SK-N-SH (cell line): ENCODE measurements around the gene WBP1. TPM values are rescaled to one million over a fixed set of nuclear protein-coding genes. Genes with fewer than 3 reads are reported as not detected.

ENCODE experiments used
- CTCF ChIA-PET: fragments of 300-600, 350-600 bp; formaldehyde crosslinking; extraction: SDS; loops from one replicate; lab custom pipeline; 2021; lab: Yijun Ruan, JAX
- POLR2A ChIA-PET: fragments of 350-600 bp; sonication (Branson Sonifier 250); formaldehyde crosslinking; extraction: SDS; loops from one replicate; lab custom pipeline; 2020; ENCODE audit warnings: antibody characterized with exemption, inconsistent platforms; lab: Yijun Ruan, JAX
- DNase-seq: peaks from one replicate; pipeline ENCODE4 v3.0.0; 2012
- H2AFZ ChIP-seq: fragments of 200-600 bp; sonication (generic); 2 replicates; pipeline ENCODE4 v1.8.1; 2016; ENCODE audit warnings: antibody characterized with exemption, mild to moderate bottlenecking, low read depth
- H3F3A ChIP-seq: fragments of 200-600 bp; sonication (generic); replicated peaks from 2 replicates; pipeline ENCODE3; 2016; ENCODE audit warnings: antibody characterized with exemption, mild to moderate bottlenecking; ENCODE audit not compliant: insufficient read depth
- H3K27ac ChIP-seq, 2 experiments: fragments of 200-500 bp in 1 of 2; fragments of 200-600 bp in 1 of 2; sonication (Bioruptor generic) in 1 of 2; sonication (generic), shearing (Covaris generic) in 1 of 2; 2 replicates each; pipeline versions ENCODE4 v1.5.1 to v1.6.1; 2014 to 2016; ENCODE audit warnings: low read depth in 2 of 2, inconsistent platforms in 1 of 2, low read length in 1 of 2, mild to moderate bottlenecking in 1 of 2, mixed read lengths in 1 of 2
- H3K27me3 ChIP-seq: fragments of 200-600 bp; sonication (generic), shearing (Covaris generic); 2 replicates; pipeline ENCODE4 v1.6.1; 2016; ENCODE audit warnings: mixed run types; ENCODE audit not compliant: insufficient read depth
- H3K36me3 ChIP-seq, 2 experiments: fragments of 200-500 bp in 1 of 2; fragments of 200-600 bp in 1 of 2; sonication (Bioruptor generic) in 1 of 2; sonication (generic) in 1 of 2; replicated peaks in 1 of 2; 2 replicates each; pipeline versions ENCODE3 to v1.5.1; 2014 to 2016; ENCODE audit warnings: low read length in 1 of 2, mild to moderate bottlenecking in 1 of 2; ENCODE audit not compliant: insufficient read depth in 2 of 2, control insufficient read depth in 1 of 2
- H3K4me1 ChIP-seq, 2 experiments: fragments of 200-500 bp in 1 of 2; fragments of 200-600 bp in 1 of 2; sonication (Bioruptor generic) in 1 of 2; sonication (generic), shearing (Covaris generic) in 1 of 2; 2 replicates each; pipeline versions ENCODE4 v1.5.1 to v1.6.1; 2014 to 2016; ENCODE audit warnings: low read depth in 1 of 2, low read length in 1 of 2, mixed run types in 1 of 2; ENCODE audit not compliant: insufficient read depth in 2 of 2, control insufficient read depth in 1 of 2
- H3K4me2 ChIP-seq: fragments of 200-600 bp; sonication (generic), shearing (Covaris generic); 2 replicates; pipeline ENCODE4 v1.6.1; 2017; ENCODE audit warnings: mixed run types
- H3K4me3 ChIP-seq, 2 experiments: fragments of 200-500 bp in 1 of 2; fragments of 200-600 bp in 1 of 2; sonication (Bioruptor generic) in 1 of 2; sonication (generic), shearing (Covaris generic) in 1 of 2; 2 replicates each; pipeline versions ENCODE4 v1.5.1 to v1.8.1; 2014 to 2016; ENCODE audit warnings: low read depth in 2 of 2, inconsistent platforms in 1 of 2, low read length in 1 of 2, mild to moderate bottlenecking in 1 of 2, mixed read lengths in 1 of 2, moderate library complexity in 1 of 2
- H3K79me2 ChIP-seq: fragments of 200-600 bp; sonication (generic); 2 replicates; pipeline ENCODE4 v1.8.1; 2017; ENCODE audit warnings: mild to moderate bottlenecking; ENCODE audit not compliant: insufficient read depth
- H3K9ac ChIP-seq: fragments of 200-600 bp; sonication (generic); 2 replicates; pipeline ENCODE4 v1.6.1; 2017; ENCODE audit warnings: mixed run types
- H3K9me2 ChIP-seq: fragments of 200-600 bp; sonication (generic); 2 replicates; pipeline ENCODE4 v1.6.1; 2017; ENCODE audit warnings: mixed run types
- H3K9me3 ChIP-seq: fragments of 200-600 bp; sonication (generic); 2 replicates; pipeline ENCODE4 v1.6.1; 2017; ENCODE audit warnings: mixed run types, mild to moderate bottlenecking, moderate library complexity
- H4K20me1 ChIP-seq: fragments of 200-600 bp; sonication (generic); 2 replicates; pipeline ENCODE4 v1.6.1; 2017; ENCODE audit warnings: mild to moderate bottlenecking, mixed run types; ENCODE audit not compliant: insufficient read depth
- CHD2 ChIP-seq: fragments of 150-350 bp; IDR thresholded peaks from 2 replicates; pipeline ENCODE4 v1.6.1; 2018; ENCODE audit warnings: low read length; ENCODE audit not compliant: partially characterized antibody
- ELF1 ChIP-seq: IDR thresholded peaks from 2 replicates; pipeline ENCODE4 v1.4.0; 2012
- FOXM1 ChIP-seq: IDR thresholded peaks from 2 replicates; pipeline ENCODE4 v1.4.0; 2012; ENCODE audit warnings: low read depth, mild to moderate bottlenecking
- GABPA ChIP-seq: IDR thresholded peaks from 2 replicates; pipeline ENCODE4 v1.4.0; 2012; ENCODE audit warnings: low read depth, mild to moderate bottlenecking
- GATA2 ChIP-seq: sonication (generic); formaldehyde crosslinking; IDR thresholded peaks from 2 replicates; pipeline ENCODE4 v1.5.0; 2020; ENCODE audit warnings: mild to moderate bottlenecking, missing genetic modification reagents
- JUND ChIP-seq: IDR thresholded peaks from 2 replicates; pipeline ENCODE4 v1.4.0; 2012
- MAX ChIP-seq: IDR thresholded peaks from 2 replicates; pipeline ENCODE4 v1.4.0; 2012; ENCODE audit warnings: low read depth
- MEF2A ChIP-seq: IDR thresholded peaks from 2 replicates; pipeline ENCODE4 v1.4.0; 2012; ENCODE audit warnings: low read depth, borderline replicate concordance
- NFIC ChIP-seq: IDR thresholded peaks from 2 replicates; pipeline ENCODE4 v1.4.0; 2012; ENCODE audit warnings: borderline replicate concordance
- REST ChIP-seq: IDR thresholded peaks from 2 replicates; pipeline ENCODE4 v1.6.1; 2012; ENCODE audit warnings: mild to moderate bottlenecking, low read depth, low read length, moderate library complexity
- RFX5 ChIP-seq: IDR thresholded peaks from 2 replicates; pipeline ENCODE4 v1.6.1; 2012; ENCODE audit warnings: mild to moderate bottlenecking, improper control_type of control experiment, low read length
- RXRA ChIP-seq: IDR thresholded peaks from 2 replicates; pipeline ENCODE4 v1.4.0; 2012; ENCODE audit warnings: low read depth, mild to moderate bottlenecking, borderline replicate concordance
- SMC3 ChIP-seq: IDR thresholded peaks from 2 replicates; pipeline ENCODE4 v1.6.1; 2012; ENCODE audit warnings: low read depth, low read length, improper control_type of control experiment
- TAF1 ChIP-seq: IDR thresholded peaks from 2 replicates; pipeline ENCODE4 v1.6.1; 2012; ENCODE audit warnings: low read depth, mild to moderate bottlenecking, low read length, moderate library complexity, borderline replicate concordance
- TEAD4 ChIP-seq: IDR thresholded peaks from 2 replicates; pipeline ENCODE4 v1.4.0; 2012; ENCODE audit warnings: mild to moderate bottlenecking, borderline replicate concordance; ENCODE audit not compliant: insufficient read depth
- YY1 ChIP-seq: IDR thresholded peaks from 2 replicates; pipeline ENCODE4 v1.4.0; 2012; ENCODE audit warnings: low read depth, mild to moderate bottlenecking
- WGBS: methylation state at CpG from one replicate; pipeline ENCODE4 v1.1.6; 2017; ENCODE audit warnings: low lambda C conversion rate; 5-methylcytosine and 5-hydroxymethylcytosine counted together
- polyA plus RNA-seq, 3 experiments: library from polyadenylated mRNA; depleted of rRNA; stranded (reverse); fragments of >200 nt; gene quantifications; 2 replicates each; pipeline ENCODE4 v1.2.3, GENCODE V29; 2012
- TF ChIP-seq, protein P1 (sequence below): fragments of 150-350 bp; IDR thresholded peaks from 2 replicates; pipeline ENCODE4 v1.6.1; 2017; ENCODE audit warnings: antibody characterized with exemption, low read length, low read depth, borderline replicate concordance

WBP1 gene
- polyA plus RNA-seq, 1 of the 3 experiments (the other 2 are of a cell fraction): 184 TPM

- CTCF ChIA-PET: no interaction called here
Measured at GRCh38 chr2:74426181-74426758, 32.0 kb upstream of the WBP1 start.

GRCh38 chr2:74427551-74427950 is 30.7 kb upstream of the WBP1 start:
- H3K9ac ChIP-seq: no peak overlapping the region
- H3K27ac ChIP-seq: no peak overlapping the region
- H4K20me1 ChIP-seq: no peaks in the 10 kb centered on the region
- H3K4me2 ChIP-seq: no peak overlapping the region
- H3K79me2 ChIP-seq: no peaks in the 10 kb centered on the region
- H3K27me3 ChIP-seq: no peaks in the 10 kb centered on the region
- H3K36me3 ChIP-seq: peaks cover 13 to 57% of the 10 kb centered on the region in 2 experiments
- H2AFZ ChIP-seq: no peak overlapping the region
- CTCF ChIA-PET: interaction anchor here (1.9 kb wide), 1 partner anchor 93 kb away, joined by 4 read pairs; no protein-coding TSS in a partner anchor
- TF ChIP-seq JUND (no peak), MEF2A (no peak), ELF1 (no peak), RFX5 (no peak), YY1 (no peak), MAX (no peak), REST (no peak), CHD2 (no peak), GATA2 (CRISPR knock-in tag) (no peak), TAF1 (no peak), FOXM1 (no peak), GABPA (no peak), RXRA (no peak), NFIC (no peak)
- POLR2A ChIA-PET: interaction anchor here (2.7 kb wide), 1 partner anchor 12 kb away, joined by 15 read pairs; no protein-coding TSS in a partner anchor
- H3K4me3 ChIP-seq: no peak overlapping the region
- H3K9me2 ChIP-seq: no peaks in the 10 kb centered on the region
- peaks cover 0 to 9% of the 10 kb centered on the region in 2 experiments; a peak in 1 of 4 replicates for H3K4me1 ChIP-seq
- WGBS: 76% methylated on average over 3 of the region's 3 CpGs
- DNase-seq: no peak
- peaks cover 4% of the 10 kb centered on the region for H3F3A ChIP-seq
- H3K9me3 ChIP-seq: no peaks in the 10 kb centered on the region

More at GRCh38 chr2:74426181-74426758, 32.0 kb upstream of the WBP1 start:
- Histone ChIP-seq H3K9ac (no peak overlapping the region), H3K4me3 (no peak overlapping the region), H3F3A (peaks cover 4% of the 10 kb centered on the region), H3K9me3 (no peaks in the 10 kb centered on the region), H3K9me2 (no peaks in the 10 kb centered on the region), H3K4me1 (peaks cover 0 to 13% of the 10 kb centered on the region in 2 experiments; a peak in 1 of 4 replicates), H3K27ac (no peak overlapping the region), H2AFZ (no peak overlapping the region), H3K4me2 (no peak overlapping the region), H3K79me2 (no peaks in the 10 kb centered on the region), H3K27me3 (no peaks in the 10 kb centered on the region), H4K20me1 (no peaks in the 10 kb centered on the region), H3K36me3 (peaks cover 6 to 47% of the 10 kb centered on the region in 2 experiments)
- DNase-seq: no peak
- WGBS: 94% methylated on average over 11 of the region's 14 CpGs
- no peak for TF ChIP-seq SMC3
- TF ChIP-seq, protein P1, sequence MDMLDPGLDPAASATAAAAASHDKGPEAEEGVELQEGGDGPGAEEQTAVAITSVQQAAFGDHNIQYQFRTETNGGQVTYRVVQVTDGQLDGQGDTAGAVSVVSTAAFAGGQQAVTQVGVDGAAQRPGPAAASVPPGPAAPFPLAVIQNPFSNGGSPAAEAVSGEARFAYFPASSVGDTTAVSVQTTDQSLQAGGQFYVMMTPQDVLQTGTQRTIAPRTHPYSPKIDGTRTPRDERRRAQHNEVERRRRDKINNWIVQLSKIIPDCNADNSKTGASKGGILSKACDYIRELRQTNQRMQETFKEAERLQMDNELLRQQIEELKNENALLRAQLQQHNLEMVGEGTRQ: no peak
- TF ChIP-seq RFX5: no peak
- no peak for TF ChIP-seq TEAD4
- no peak for TF ChIP-seq JUND
- no peak for TF ChIP-seq GATA2 (CRISPR knock-in tag)
- TF ChIP-seq YY1: no peak
- POLR2A ChIA-PET: interaction anchor here (2.7 kb wide), 1 partner anchor 14 kb away, joined by 15 read pairs; no protein-coding TSS in a partner anchor
